HEK293 (cell line): ENCODE data around the gene TMEM131L.

ENCODE experiments used
- TCF7L2 ChIP-seq: IDR thresholded peaks from 2 replicates; pipeline ENCODE4 v1.6.1; 2011; ENCODE audit warnings: low read depth, mild to moderate bottlenecking, inconsistent platforms, low read length, moderate library complexity, borderline replicate concordance
- ZNF24 ChIP-seq: fragments of 450-650 bp; formaldehyde crosslinking; IDR thresholded peaks from 2 replicates; pipeline ENCODE4 v1.5.1; 2016; ENCODE audit warnings: missing biosample characterization, missing genetic modification characterization
- ZNF624 ChIP-seq: fragments of 450-650 bp; formaldehyde crosslinking; IDR thresholded peaks from 2 replicates; pipeline ENCODE4 v1.5.1; 2017; ENCODE audit warnings: missing biosample characterization, missing genetic modification characterization
- ZSCAN16 ChIP-seq: fragments of 450-650 bp; formaldehyde crosslinking; IDR thresholded peaks from 2 replicates; pipeline ENCODE4 v1.5.1; 2016; ENCODE audit warnings: missing biosample characterization, missing genetic modification characterization
- TF ChIP-seq, protein P1 (sequence below): fragments of 450-650 bp; formaldehyde crosslinking; IDR thresholded peaks from 2 replicates; pipeline ENCODE4 v1.5.1; 2016; ENCODE audit warnings: missing biosample characterization, missing genetic modification characterization
- TF ChIP-seq, protein P2 (sequence below): fragments of 450-650 bp; formaldehyde crosslinking; IDR thresholded peaks from 2 replicates; pipeline ENCODE4 v1.5.1; 2017; ENCODE audit warnings: missing biosample characterization, missing genetic modification characterization

DNA sequence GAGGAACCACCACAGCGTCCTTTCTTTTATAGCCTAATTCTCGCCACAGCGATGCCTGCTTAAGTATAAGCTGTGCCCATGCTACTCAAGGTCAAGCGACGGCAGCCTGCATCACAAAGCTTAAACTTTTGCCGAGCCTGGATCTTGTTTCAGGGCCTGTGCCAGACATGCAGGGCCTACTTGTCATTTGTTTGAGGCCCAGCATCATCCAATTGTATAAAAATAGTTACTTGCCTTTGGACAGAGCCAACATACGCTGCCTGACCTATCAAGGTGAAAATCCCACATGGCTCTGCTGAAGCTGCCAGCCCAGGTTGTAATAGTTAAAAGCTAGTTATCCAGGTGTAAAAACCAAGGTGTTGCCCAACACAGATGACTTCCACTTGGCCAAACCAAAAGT, 107.1 kb downstream of the TMEM131L start:
- TF ChIP-seq ZNF24 (tag by site-specific recombination): no peak
- TF ChIP-seq, protein P1, sequence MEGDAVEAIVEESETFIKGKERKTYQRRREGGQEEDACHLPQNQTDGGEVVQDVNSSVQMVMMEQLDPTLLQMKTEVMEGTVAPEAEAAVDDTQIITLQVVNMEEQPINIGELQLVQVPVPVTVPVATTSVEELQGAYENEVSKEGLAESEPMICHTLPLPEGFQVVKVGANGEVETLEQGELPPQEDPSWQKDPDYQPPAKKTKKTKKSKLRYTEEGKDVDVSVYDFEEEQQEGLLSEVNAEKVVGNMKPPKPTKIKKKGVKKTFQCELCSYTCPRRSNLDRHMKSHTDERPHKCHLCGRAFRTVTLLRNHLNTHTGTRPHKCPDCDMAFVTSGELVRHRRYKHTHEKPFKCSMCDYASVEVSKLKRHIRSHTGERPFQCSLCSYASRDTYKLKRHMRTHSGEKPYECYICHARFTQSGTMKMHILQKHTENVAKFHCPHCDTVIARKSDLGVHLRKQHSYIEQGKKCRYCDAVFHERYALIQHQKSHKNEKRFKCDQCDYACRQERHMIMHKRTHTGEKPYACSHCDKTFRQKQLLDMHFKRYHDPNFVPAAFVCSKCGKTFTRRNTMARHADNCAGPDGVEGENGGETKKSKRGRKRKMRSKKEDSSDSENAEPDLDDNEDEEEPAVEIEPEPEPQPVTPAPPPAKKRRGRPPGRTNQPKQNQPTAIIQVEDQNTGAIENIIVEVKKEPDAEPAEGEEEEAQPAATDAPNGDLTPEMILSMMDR (tag by site-specific recombination): no peak
- TF ChIP-seq ZSCAN16 (tag by site-specific recombination): no peak
- TF ChIP-seq, protein P2, sequence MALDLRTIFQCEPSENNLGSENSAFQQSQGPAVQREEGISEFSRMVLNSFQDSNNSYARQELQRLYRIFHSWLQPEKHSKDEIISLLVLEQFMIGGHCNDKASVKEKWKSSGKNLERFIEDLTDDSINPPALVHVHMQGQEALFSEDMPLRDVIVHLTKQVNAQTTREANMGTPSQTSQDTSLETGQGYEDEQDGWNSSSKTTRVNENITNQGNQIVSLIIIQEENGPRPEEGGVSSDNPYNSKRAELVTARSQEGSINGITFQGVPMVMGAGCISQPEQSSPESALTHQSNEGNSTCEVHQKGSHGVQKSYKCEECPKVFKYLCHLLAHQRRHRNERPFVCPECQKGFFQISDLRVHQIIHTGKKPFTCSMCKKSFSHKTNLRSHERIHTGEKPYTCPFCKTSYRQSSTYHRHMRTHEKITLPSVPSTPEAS (tag by site-specific recombination): no peak
- TF ChIP-seq TCF7L2: no peak
- no peak for TF ChIP-seq ZNF624
